PFSK-1 (cell line): ENCODE measurements around the gene LAMC1.

Source experiments
- SIN3A ChIP-seq: IDR thresholded peaks from 2 replicates; pipeline ENCODE4 v1.6.1; 2012; ENCODE audit warnings: mild to moderate bottlenecking, low read length, moderate library complexity, borderline replicate concordance; ENCODE audit not compliant: insufficient read depth
- TAF1 ChIP-seq: IDR thresholded peaks from 2 replicates; pipeline ENCODE4 v1.6.1; 2012; ENCODE audit warnings: low read length, control low read depth, borderline replicate concordance; ENCODE audit not compliant: insufficient read depth

DNA sequence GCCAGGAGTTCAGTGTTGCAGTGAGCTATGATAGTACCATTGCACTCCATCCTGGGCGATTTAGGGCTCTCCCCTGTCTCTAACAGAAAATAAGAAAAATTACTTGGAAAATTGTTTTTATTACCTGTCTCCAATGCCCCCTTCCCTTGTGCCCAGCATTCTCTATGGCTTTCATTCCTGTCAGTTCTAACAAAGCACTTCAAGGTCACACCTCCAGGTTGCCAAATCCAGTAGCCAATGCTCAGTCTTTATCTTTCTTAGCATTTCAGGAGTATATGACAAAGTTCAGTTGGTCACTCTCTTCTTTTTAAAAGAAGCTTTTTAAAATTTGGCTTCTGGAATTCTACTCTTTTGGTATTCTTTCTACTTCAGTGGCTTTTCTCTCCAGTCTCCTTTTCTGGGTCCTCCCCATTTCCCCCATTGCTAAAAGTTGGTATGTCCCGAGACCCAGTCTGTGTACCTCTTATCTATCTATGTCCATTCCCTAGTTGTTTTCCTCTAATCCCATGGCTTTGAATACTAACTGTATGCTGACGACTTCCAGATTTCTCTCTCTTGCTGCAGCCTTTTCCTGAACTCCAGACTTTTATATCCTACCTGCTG, 69.9 kb downstream of the LAMC1 start:
- TF ChIP-seq SIN3A, result no peak
- TF ChIP-seq TAF1, result no peak
